Esophagus mucosa (tissue), 1 donor: Measurements from ENCODE around the gene KLHL41. TPM values are rescaled to one million over a fixed set of nuclear protein-coding genes. Genes with fewer than 3 reads are reported as not detected.
"Not testable (repeated sequence)": the region's sequence is repeated elsewhere in the genome, so short reads cannot be mapped to it uniquely, and the experiment has no call there.

ENCODE experiments used
- ATAC-seq: fragments of 200-7000 bp; cut with Tn5 transposase; one replicate; pipeline ENCODE4 v1.9.1; 2020
- total RNA-seq: library from RNA; stranded (reverse); gene quantifications from one replicate; pipeline ENCODE4 v1.2.4, GENCODE V29; 2023
- donor health status: DM: yes; HTN: yes; CAD: no.

Gene KLHL41
- total RNA-seq, 1 donor from 2014 or later = 0.40 TPM

DNA sequence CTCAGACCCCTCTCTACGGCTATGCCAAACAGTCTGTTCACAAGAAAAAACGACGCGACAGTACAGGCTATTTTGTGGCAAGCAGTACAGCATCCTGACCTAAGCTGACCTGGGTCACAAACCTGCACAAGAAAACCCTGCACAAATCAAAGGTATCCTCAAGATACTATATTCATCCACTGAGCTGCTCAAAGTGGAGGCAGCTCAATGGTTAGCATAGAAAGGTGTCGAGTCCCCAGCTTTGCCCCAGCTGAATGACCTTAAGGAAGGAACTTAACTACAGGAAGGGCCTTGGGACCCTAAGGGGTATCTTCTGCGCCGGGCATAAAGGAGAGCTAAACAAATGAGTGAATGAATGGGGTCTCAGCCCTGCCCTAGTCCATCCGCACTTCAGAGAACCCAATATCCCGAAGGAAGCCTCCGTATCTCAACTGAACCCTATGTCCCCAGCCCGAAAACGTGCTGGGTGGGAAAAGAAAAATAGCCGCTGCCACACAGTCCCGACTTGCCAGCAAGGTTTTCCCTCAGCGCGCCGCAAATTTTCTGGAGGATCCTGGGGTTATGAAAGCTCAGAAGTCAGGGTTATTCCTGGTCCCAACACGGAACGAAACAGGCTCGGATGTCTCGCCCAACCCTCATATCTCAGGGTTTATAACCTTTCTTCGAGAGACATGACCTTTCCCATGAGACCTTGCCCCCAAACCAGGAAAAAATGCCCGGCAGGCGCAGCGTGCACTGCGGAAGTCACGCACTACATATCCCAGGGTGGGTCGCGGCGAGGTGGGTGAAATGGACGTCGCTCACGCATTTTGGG lies 63.9 kb downstream of the KLHL41 start, which contains the start of gene FASTKD1:
TSS of gene FASTKD1 (minus strand) at position 706 of the 814 bp plus-strand sequence. CDS start 1,836 bp downstream, outside the sequence.
- ATAC-seq = peak; percentile 98

GRCh38 chr2:169573974-169574299 lies 64.4 kb downstream of the KLHL41 start:
- no peak for ATAC-seq

DNA sequence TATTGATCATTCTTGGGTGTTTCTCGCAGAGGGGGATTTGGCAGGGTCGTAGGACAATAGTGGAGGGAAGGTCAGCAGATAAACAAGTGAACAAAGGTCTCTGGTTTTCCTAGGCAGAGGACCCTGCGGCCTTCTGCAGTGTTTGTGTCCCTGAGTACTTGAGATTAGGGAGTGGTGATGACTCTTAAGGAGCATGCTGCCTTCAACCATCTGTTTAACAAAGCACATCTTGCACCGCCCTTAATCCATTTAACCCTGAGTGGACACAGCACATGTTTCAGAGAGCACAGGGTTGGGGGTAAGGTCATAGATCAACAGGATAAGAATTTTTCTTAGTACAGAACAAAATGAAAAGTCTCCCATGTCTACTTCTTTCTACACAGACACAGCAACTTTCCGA lies 65.0 kb downstream of the KLHL41 start:
- ATAC-seq = not testable (repeated sequence)

- not testable (repeated sequence) for ATAC-seq
Measured at GRCh38 chr2:169575264-169575663, 65.8 kb downstream of the KLHL41 start.

Other genes starting within 250 kb of the KLHL41 start
- gene LRP2, start 147.2 kb upstream of the KLHL41 start, total RNA-seq = not detected
- gene BBS5, start 30.2 kb upstream of the KLHL41 start, total RNA-seq = 3.5 TPM
- gene FASTKD1, start 64.2 kb downstream of the KLHL41 start, total RNA-seq = 21.6 TPM
- 28.0 TPM for gene PPIG, start 74.6 kb downstream of the KLHL41 start, total RNA-seq
- not detected for gene CFAP210, start 184.7 kb downstream of the KLHL41 start, total RNA-seq
- gene PHOSPHO2, start 184.8 kb downstream of the KLHL41 start, total RNA-seq = 1.7 TPM
- 1.6 TPM for gene KLHL23, start 224.1 kb downstream of the KLHL41 start, total RNA-seq